Activated CD8-positive, alpha-beta memory T cell treated with anti-CD3 and anti-CD28 coated beads for 36 hours (primary cell): ENCODE data around the gene LCLAT1. TPM values are rescaled to one million over a fixed set of nuclear protein-coding genes. Genes with fewer than 3 reads are reported as not detected.
"Not testable (repeated sequence)": the region's sequence is repeated elsewhere in the genome, so short reads cannot be mapped to it uniquely, and the experiment has no call there.

Source experiments
- CTCF ChIA-PET: fragments of 350-600 bp; sonication (Branson Sonifier 250); formaldehyde crosslinking; loops from one replicate; lab custom pipeline; 2021; ENCODE audit warnings: antibody characterized with exemption; lab: Charles Lee
- POLR2A ChIA-PET: fragments of 350-600 bp; sonication (Branson Sonifier 250); formaldehyde crosslinking; loops from one replicate; lab custom pipeline; 2021; ENCODE audit warnings: antibody characterized with exemption; lab: Charles Lee
- total RNA-seq, 2 experiments: library from RNA; stranded (reverse); gene quantifications; one replicate each; pipeline ENCODE4 v1.2.3, GENCODE V29; 2021

LCLAT1 gene
- total RNA-seq, 2 experiments from 2014 or later, result 31.7 to 34.7 TPM

GRCh38 chr2:30503007-30503694 is 56.1 kb downstream of the LCLAT1 start:
- POLR2A ChIA-PET, result no interaction called here
- CTCF ChIA-PET, result no interaction called here

DNA sequence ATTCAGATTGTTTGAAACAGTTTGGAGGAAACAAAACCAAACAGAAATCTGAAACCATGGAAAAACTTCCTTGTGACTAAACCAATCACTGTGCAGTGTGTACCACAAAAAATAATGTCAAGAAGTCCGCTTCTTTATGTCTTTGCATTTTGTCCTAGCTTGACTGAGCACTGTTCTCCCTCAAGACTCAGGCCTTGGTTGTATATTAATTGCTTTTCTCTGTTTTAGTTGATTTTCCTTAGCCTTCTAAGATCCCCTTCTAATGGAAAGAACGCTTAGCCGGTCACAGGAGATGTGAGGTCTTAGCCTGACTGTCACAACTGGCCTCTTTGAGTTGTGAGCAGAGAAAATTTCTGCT is 56.6 kb downstream of the LCLAT1 start:
- CTCF ChIA-PET, result no interaction called here
- POLR2A ChIA-PET, result no interaction called here

- ChIA-PET CTCF (no interaction called here), POLR2A (no interaction called here)
These were observed 57.7 kb downstream of the LCLAT1 start for GRCh38 chr2:30504731-30505130.

DNA sequence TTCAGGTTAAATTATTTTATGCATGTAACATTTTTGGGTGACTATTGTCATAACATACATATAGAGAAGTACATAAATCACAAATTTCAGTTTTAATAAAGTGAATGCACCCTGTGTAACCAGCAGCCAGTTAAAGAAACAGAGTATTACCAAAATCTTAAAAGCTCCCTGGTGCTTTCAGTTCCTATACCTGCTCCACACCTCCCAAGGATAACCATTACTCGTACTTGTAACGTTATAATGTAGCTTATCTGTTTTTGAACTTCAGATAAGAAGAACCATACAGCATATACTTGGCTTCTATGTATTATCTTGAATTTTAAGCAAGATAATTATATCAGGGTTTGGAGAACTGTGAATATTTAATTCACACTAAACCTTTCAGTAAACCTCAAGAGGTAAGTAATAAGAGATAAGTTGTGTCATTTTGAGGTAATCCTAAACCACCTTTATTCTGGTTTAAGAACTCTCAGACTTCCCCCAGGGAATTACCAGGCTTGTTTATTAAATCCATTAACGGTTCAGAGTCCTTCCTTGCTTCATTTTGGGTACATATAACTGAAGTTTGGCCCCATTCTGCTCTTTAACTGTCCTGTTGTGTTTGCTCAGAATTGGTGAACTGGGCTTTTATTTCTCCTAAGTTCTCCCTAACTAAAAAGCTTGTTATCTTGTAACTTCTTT is 58.6 kb downstream of the LCLAT1 start:
- ChIA-PET CTCF (no interaction called here), POLR2A (no interaction called here)

DNA sequence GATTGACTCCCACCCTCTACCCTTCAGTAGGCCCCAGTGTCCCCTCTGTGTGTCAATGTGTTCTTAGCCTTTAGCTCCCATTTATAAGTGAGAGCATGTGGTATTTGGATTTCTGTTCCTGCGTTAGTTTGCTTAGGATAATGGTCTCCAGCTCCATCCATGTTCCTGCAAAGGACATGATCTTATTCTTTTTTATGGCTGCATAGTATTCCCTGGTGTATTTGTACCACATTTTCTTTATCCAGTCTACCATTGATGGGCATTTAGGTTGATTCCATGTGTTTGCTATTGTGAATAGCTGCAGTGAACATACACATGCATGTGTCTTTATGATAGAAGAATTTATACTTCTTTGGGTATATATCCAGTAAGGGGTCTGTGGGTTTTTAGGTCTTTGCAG is 60.4 kb downstream of the LCLAT1 start:
- CTCF ChIA-PET, POLR2A ChIA-PET: not testable (repeated sequence)

- CTCF ChIA-PET, result no interaction called here
- POLR2A ChIA-PET, result no interaction called here
These were observed 62.7 kb downstream of the LCLAT1 start for GRCh38 chr2:30509716-30510115.

- ChIA-PET CTCF (interaction anchor here (1.2 kb wide), 1 partner anchor 275 kb away, joined by 3 read pairs; no protein-coding TSS in a partner anchor), POLR2A (no interaction called here)
These were observed 63.4 kb downstream of the LCLAT1 start for GRCh38 chr2:30510409-30510808.

- POLR2A ChIA-PET, result no interaction called here
- CTCF ChIA-PET, result interaction anchor here (1.2 kb wide), 1 partner anchor 276 kb away, joined by 3 read pairs; no protein-coding TSS in a partner anchor
These were observed 64.4 kb downstream of the LCLAT1 start for GRCh38 chr2:30511122-30512083.

GRCh38 chr2:30512243-30512886 is 65.3 kb downstream of the LCLAT1 start:
- POLR2A ChIA-PET, result no interaction called here

GRCh38 chr2:30513649-30514048 is 66.6 kb downstream of the LCLAT1 start:
- POLR2A ChIA-PET, CTCF ChIA-PET: not testable (repeated sequence)

More at GRCh38 chr2:30512243-30512886, 65.3 kb downstream of the LCLAT1 start:
- CTCF ChIA-PET, result no interaction called here

DNA sequence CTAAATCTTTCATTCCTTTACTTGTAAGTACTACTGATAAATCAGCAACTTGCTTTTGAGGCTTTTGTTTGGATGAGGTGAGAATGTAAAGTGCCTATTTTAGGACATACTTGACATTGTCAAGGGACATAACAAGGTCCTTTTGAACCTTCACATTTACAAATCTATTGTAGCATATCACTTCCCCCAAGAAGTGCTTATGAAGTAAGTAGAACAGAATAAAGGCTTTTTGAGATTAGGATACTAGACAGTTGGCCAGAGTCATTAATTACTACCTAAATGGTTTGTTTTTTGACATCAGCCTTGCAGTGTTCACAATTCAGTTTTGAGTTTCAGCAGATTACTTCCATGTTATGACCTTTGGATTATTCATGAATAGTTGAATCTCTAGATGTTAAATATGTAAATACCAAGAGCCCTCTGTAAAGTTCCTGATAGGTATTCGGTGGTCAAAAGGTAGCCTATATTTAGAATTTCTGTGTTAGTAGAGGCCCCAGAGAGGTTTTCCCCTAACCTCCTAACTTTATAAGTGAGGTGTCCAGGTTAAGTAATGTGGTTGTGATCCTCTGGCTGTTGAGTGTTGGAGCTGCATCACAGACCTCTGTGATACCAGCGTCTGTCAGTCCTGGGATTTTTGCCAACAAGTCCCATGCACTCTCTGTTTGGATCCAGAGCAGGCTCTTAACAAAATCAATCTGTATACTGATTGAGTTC is 67.2 kb downstream of the LCLAT1 start:
- POLR2A ChIA-PET, result no interaction called here
- CTCF ChIA-PET, result no interaction called here

GRCh38 chr2:30514848-30515435 is 67.9 kb downstream of the LCLAT1 start:
- ChIA-PET POLR2A (no interaction called here), CTCF (no interaction called here)

- CTCF ChIA-PET, result no interaction called here
These were observed 69.1 kb downstream of the LCLAT1 start for GRCh38 chr2:30516166-30516565.

GRCh38 chr2:30519796-30520195 is 72.8 kb downstream of the LCLAT1 start:
- CTCF ChIA-PET, result no interaction called here
- POLR2A ChIA-PET, result no interaction called here

More at GRCh38 chr2:30516166-30516565, 69.1 kb downstream of the LCLAT1 start:
- POLR2A ChIA-PET, result no interaction called here

GRCh38 chr2:30522421-30522820 is 75.4 kb downstream of the LCLAT1 start:
- ChIA-PET POLR2A (no interaction called here), CTCF (no interaction called here)

DNA sequence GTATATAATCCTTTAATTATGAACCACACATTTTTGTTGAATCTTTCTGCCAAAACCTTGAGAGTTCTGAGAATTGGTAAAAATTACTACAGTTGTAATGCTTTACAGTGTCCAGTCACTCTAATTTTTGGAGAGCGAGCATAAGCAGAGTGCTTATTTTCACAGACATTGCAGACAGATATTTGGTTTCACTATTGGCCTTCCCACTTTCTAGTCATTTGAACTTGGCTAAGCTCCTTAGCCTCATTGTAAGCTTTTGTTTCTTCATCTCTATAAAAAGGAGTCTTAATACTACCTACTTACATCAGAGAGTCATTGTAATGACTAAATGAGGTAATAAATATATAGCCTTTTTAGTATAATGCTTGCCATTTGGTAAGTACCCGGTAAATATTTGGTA is 80.4 kb downstream of the LCLAT1 start:
- ChIA-PET CTCF (no interaction called here), POLR2A (no interaction called here)

DNA sequence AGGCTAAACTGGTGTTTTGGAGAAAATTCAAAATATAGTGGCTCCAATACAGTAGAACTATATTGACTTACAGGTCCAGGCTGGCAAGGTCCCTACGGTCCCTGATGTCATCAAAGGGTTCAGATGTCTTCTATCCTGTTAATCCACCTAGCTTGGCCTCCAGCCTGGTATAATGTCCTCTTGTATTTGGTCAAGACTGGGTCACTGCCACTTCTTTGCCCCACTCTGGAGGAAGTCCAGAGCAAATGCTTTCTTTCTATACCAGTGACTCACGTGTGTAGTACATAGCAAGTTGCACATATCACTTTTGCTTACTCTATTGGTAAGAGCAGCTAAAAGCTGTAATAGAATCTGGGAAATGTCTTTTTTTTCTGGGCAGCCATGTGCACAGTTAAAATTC is 80.8 kb downstream of the LCLAT1 start:
- ChIA-PET CTCF (no interaction called here), POLR2A (interaction anchor here (0.6 kb wide), 1 partner anchor 72 kb away, joined by 10 read pairs; no protein-coding TSS in a partner anchor)

DNA sequence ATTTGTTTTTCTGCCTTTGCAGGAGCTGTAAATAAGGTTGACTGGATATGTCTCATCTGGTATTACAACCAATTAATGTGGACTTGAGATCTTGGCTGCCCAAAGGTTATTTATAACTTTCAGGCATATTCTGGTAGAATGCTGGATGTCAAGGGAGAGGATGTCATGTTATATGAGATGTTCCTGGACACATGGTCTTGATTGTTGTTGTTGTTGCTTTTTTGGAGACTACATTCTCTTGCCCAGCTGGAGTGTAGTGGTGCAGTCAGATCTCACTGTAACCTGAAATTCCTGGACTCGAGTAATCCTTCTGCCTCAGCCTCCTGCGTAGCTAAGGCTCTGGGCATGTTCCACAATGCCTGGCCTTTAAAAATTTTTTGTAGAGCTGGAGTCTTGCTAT is 83.3 kb downstream of the LCLAT1 start:
- CTCF ChIA-PET, result no interaction called here
- POLR2A ChIA-PET, result no interaction called here
